Activated T-helper 1 cell treated with Interleukin-2 at 50 U/mL for 16 hours (primary cell): ENCODE results near the gene SH3RF2.

Experiments used
- DNase-seq: peaks from one replicate; pipeline ENCODE4 v3.0.0-alpha.2; 2020; ENCODE audit warnings: low read depth

Gene SH3RF2

DNA sequence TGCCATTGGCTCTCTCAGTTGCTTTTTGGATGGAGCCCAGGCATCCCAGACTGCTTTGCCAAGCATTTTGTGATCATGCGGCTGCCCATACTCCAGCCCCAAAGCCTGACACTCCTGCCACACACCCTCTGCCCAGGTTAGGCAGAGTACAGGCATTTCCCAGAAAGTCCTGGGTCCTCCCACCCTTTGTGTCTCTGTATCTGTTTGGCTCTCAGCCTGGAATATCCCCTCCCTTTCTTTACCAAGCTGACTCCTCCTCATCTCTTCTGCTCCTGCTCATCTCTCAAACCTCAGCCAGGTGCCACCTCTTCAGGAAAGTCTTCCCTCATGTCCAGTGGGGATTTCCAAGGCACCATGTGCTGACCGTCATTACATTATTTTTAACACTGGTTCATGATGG is 14.3 kb upstream of the SH3RF2 start:
- no peak for DNase-seq

DNA sequence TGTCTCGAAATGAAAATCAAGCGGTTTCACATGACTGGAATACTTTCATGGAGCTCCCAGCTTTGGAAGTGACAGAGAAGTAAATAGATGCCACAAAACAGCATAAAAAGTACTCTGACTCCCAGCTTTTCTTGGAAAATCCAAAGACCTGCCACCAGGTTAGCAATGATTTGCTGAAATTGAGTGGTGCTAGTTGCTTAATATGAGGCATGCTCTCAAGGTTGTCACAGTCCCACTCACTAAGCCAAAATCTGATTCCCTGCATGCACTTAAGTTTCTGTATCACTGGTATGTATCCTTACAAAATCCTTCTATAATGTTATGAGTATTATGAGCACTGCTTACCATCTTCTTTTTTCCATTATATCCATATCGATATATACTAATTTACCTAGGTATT is 13.0 kb upstream of the SH3RF2 start:
- no peak for DNase-seq

DNA sequence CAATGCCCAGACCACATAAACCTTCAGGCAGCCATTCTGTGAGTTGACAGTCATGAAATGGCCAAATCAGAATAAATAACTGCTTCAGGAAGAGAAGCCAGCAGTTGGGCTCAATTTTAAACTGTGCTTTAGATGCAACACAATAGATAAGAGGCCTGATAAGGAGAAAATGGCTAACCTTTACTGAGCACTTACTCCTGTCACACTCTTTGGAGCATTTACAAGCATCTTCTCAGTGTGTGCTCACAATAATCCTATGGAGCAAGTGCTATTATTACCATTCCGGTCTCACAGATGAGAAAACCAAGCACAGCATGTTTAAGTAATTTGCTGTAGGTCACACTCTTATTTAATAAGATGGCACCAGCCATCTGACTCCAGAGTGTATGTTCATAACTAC is 11.5 kb upstream of the SH3RF2 start:
- no peak for DNase-seq

DNA sequence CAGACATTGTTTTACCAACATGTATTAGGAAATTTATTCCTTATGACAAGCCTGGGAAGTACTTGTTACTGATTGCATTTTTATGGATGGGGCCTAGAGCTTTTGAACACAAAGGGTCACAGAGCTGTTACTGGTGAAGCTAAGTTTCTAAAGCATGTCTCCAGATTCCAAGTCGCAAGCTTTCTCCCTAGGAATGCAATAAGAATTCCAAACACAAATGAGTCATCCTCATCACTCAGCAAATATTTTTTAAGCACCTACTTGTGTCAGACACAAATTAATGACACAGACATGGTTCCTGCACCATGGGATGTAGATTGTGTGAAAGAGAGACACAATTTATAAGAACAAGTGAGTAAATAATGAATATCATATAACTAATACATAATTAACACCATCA is 11.0 kb upstream of the SH3RF2 start:
- no peak for DNase-seq

DNA sequence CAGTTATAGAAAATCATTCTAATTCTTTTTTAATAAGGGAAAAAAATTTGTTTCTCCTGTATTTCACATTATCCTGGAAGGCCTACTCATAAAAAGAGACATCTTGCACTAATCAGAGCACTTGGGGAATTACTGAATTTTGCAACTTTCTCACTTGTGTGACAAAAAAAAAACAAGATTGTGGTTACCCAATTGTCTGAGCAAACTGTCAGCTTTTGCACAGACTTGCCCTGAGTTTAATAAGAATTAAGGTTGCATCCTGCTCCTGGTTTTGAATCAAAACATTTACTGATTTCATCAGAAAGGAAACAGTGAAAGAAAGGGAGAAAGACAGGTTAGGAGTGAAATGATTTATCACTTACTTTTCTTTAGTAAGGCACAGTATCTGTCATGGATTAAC is 10.6 kb upstream of the SH3RF2 start:
- no peak for DNase-seq

DNA sequence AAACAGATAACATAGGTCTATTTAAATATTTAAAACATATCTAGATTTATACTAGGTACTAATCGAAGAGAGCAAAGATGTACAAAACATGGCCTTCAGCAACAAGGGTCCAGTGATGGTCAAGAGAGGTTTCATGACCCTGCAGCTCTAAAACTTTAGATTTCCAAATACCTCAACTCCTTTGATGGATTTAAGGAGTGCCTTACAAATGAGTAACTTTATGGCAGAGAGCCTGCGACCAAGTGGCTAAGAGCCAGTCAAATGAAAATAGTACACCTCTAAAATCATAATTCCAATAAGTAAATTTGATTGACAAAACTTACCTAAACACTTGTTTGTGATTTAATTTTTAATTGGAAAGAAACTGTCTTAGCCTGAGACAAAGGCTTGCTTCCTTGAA is 4.7 kb upstream of the SH3RF2 start:
- DNase-seq: no peak

DNA sequence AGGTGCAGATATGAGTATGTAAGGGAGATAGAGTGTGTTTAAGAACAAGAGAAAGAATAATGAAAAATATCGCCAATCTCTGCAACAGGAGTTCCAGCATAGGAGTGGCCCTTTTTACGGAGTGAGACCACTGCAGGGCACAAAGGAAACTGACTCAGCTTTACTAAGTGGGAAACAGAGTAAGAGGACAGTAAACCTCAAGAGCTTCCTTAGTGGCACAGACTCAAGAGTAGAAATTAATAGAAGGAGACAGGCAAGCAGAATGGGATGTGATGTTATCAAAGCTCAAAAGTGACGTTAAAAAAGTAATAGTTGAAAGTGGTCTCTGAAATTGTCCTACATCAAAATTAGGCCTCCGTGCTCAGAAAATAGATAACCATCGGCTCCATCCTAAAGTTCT is 2.1 kb upstream of the SH3RF2 start:
- DNase-seq: no peak

DNA sequence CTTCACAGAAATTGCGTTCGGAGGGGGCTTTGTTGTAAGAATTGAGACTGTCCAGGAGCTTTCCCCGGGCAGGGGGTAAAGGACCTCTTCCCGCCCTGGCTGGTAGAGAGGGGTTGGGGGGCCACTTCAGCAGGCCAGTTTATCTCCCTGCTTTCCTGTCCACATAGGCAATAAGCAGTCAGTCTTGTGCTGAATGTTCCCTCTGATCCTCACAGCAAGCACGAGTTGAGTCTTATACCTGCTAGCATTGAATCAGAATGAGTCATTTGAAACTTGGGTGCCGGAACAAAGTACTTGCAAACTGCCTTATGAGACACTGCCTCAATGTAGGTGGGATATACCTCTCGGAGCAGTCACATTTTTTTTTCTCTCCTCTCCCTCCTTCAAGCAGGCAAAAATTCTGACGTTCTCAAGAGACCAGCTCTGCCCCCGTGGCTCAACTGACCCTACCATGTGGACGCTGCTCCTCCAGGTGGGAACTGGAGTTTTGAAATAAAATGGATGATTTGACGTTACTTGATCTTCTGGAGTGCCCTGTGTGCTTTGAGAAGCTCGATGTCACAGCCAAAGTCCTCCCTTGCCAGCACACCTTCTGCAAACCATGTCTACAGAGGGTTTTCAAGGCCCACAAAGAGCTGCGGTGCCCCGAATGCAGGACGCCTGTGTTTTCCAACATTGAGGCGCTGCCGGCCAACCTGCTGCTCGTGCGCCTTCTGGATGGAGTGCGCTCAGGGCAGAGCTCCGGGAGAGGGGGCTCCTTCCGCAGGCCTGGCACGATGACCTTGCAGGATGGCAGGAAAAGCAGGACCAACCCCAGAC is 1.3 kb downstream of the SH3RF2 start:
- DNase-seq: no peak

DNA sequence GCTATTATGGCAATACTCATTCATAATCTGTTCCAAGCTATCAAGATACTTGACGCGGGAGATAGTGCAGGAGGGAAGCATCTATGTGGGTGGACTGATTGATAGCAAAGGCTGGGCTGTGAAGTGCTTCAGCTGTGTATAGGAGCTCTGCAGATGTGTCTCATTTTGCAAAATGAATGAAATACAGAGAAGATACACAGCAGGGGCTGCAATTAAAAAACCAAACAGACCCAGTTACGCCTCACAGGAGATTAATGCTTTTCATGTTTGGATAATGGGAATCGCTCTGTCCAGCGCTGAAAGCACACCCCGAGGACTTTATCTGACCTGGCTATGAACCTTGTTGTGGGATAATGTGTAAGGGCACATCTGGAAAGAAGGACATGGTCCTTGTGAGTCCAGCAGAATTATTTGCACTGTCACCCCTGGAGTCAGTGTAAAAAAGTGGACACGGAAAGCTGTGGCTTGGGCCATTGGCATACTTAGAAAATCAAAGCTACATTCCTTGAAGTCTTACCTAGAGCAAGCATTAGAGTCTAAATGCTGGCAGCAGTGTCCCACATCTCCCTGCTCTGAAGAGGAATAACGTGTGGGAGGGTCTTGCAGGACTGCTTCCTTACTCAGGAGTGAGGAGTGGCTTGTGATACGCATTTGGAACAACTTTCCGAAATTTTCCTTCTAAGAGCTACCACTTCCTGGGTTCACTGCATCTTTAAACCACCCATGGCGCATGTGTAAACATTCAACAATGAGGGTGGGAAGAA is 2.6 kb downstream of the SH3RF2 start:
- DNase-seq: no peak

DNA sequence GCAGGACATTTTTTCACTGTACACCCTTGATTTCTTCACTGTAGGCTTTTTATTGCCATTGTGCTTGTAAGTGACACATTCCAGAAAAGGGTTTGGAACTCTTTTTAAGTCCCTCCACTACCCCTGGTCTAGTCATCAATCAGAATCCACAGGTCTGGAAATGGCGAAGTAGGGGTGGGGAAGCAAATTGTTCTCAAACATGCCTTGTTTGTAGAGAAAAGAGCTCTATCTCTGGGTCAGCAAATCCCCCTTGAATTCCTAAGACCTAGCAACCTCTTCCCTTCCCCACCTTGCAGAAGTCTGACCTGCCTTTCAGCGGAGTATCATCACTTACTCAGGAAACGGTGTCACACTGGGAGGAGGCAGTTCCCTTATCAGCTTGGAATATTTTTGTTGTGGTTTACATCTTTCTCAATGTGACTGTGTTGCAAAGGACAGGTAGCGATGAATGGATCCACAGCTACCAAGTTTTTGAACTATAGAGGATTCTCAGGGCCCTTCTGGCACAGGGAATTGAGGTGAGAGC is 3.2 kb downstream of the SH3RF2 start:
- DNase-seq: no peak

DNA sequence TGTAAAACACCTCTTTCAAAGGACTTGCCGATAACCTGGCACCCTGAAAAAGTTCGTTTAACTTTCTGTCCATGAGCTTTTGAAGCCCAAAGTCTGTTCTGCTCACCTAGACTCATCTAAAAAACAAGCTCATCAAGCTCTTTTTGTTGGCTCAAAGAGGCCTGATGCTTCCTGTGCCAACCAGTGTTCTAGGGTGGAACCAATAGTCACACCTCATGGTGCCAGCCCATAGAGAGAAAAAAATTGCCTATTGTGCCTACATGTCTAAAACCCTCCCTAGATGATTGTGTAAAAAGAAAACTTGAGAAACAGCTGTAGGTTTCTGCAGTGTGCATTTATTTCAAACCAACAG is 4.7 kb downstream of the SH3RF2 start:
- DNase-seq: no peak

DNA sequence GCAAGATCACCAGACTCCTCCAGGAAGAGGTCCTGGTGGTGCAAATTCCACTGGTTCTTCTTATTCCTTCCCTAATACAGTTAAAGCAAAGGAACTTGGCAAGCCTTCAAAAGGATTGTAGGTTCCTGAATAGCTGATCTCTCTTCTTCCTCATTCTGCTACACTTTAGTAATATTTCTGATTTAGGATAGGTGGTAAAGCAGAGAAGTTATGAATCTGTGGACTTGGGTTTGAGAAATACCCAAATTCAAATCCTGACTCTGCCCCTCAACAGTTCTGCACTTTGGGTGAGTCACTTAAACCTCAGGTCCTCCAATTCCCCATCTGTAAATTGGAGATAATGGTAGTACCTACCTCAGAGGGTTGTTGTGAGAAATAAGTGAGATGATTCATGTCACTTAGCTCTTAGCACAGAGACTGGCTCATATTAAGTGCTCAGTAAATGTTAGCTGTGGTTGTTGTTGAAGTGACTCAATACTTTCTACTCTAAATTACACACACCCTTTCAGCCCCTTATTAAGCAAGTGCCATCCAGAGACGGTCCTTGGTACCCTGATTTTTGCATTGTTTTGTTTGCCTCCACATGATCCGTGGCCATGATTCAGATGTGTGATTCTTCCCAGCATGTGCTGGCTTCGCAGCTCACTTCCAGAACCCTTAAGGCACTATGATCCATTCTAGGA is 5.2 kb downstream of the SH3RF2 start:
- no peak for DNase-seq

DNA sequence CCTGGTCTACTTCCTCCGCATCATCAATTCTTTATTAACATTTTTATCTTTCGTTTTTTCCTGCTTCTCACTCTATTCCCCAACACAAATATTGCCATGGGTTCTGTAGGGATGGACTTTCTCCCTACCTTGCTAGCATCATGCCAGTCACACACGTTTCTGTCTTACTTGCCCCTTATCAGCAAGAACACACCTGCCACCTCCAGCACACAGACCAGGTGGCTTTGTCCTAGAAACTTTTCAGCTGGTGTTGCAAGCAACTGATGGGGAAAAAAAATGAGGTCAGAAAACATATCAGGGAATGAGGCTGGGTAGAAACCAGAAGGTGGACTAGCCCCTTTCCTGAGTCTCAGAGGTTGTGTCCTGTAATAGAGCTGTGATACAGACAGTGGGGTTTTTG is 5.8 kb downstream of the SH3RF2 start:
- no peak for DNase-seq

DNA sequence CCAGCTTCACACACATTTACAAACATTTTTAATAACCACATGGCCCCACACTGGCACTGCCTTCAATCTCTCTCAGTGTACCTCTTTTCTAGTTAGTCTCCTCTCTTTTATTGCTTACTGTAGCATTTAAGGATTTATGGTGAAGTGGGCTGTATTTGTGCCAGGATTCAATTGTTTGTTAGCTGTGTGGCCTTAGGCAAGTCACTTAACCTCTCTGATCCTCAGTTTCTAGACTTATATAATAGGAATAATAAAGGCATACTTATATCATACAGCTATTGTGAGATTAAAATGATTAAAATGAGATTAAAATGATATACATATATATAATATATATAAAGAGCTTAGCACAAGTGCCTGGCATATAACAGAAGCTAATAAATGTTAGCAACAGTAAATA is 6.4 kb downstream of the SH3RF2 start:
- DNase-seq: no peak

DNA sequence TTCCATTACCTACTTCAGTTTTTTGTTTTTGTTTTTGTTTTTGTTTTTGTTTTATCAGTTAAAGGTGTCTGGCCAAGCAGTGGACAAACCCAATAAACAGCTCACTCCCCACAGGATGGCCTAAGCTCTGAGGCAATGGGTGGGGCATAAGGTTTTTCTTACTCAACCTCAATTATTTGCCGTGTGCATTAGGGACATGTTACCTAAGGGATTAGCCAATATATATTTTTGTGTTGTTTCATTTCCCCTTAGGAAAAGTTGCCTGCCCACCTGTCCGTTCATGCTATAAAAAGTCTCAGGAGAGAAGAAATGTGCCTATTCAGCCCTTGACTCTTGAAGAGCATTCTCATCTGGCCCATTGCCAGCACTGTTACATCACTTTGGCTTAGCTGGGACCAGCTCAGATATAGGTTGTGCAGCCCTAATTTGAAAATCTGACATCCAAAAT is 7.3 kb downstream of the SH3RF2 start:
- DNase-seq: no peak

DNA sequence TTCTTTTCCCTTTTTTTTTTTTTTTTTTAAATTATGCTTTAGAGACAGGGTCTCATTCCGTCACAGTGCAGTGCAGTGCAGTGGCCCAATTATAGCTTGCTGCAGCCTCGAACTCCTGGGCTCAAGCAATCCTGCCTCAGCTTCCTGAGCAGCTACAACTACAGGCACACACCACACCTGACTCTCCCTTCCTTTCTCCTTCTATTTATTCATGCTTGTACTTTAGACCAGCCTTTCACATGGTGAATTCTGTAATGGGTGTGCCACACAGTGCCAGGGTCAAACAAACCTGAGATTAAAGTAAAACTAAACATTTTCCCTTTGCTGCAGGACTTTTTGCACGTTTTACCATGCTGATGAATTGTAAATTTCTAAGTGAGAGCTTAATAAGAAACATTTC is 8.0 kb downstream of the SH3RF2 start:
- no peak for DNase-seq

DNA sequence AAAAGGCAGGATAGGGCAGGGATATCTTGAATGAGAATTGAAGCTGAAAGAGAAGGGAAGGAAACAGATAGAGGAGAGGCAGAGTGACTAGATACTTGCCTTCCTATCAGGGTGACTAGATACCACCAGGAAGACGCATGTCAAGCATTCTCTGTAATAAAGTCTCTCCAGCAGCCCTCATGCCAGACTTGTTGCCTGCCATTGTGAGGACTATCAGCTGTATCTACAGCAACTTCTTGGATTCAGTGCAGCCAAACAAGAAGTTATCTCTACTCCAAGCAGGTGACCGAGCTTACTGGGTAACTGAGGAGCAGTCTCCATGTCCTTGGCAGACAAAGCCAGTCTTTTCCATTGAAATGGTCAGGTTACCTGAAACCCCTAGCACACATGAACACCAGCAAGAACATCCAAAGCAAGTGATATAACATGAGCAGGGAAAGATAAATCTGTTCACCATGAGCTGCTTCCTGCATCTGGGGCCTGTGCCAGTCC is 9.3 kb downstream of the SH3RF2 start:
- no peak for DNase-seq

DNA sequence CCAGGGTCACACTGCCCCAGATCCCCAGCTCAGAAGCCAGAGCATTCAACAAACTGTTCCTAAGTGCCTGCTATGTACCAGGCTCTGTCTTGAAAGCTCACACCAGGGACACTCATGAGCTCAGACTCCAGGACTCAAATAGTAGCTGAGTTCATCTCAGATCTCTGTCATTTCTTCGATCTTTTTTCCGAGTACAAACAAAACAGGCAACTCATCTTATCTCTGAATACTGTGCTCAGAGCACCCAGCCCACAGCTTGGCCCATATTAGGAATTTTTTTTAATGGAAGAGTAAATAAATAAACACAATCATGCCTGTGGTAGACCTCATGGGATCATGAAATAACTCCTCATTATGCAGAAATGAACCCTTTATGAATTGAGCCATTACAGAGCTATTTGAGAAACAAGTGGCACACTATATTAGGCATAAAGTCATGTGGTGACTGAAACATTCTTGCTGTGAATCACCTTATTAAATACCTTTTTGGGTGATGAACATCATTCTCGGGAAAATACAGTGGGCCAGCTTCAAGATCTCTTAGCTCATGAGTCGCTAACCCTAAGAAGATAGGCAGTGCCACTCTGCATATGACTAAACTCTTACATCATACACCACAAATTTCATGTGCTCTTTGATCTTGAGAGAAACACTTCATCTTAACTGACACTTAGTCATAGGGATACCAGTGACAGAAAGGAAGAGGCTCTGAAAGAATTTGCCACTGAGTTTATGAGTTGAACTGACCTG is 9.9 kb downstream of the SH3RF2 start:
- DNase-seq: no peak

DNA sequence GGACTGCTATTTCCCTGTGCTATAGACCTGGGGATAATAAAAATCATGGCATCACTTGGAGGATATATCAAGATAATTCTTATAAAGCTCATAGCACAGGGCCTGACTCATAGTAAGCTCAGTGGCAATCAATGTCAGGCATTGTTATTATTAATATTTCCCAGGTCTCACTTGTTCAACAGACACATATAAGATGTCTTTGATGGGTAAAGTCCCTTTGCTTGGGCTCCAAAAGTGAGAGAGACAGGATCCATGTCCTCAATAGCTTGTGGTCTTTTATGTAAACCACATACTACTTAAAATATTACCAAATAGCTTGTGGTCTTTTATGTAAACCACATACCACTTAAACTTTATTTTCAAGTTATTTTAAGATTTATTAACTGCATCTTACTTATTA is 11.2 kb downstream of the SH3RF2 start:
- no peak for DNase-seq

DNA sequence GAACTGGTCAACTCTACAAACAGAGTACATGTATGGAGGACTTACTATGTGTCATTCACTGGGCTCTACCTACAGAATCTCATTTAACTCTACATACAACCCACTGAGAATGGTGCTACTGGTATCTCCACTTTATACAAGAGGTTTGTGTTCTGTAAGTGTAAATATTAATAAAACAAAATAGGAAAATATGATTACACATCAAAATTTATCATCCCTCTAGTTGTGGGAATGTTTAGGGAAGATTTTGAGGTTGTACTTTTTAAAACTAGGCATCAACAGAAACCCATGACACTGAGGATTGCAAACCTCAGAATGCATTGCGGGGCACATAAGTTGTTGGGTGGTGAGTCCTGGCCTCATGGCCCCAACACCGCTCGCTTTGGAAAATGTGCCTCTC is 11.7 kb downstream of the SH3RF2 start:
- no peak for DNase-seq

DNA sequence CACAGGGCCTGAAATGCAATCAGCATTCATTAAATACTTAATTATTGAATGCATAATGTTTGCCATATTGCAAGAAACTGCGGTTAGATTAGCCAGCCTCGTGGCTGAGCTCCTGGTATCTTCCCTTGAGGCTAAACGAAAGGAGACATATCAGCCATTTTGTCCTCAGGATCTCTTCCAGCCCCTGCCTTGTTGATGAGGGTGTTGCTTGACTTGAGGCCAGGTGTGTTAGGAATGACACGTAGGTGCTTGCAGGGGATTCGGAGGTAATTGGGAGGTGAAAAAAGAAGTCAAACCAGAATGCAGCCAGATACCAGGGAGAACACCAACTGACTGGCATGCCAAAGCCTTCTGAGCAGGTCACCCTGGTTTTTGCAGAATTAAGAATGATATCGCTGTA is 12.5 kb downstream of the SH3RF2 start:
- DNase-seq: no peak

DNA sequence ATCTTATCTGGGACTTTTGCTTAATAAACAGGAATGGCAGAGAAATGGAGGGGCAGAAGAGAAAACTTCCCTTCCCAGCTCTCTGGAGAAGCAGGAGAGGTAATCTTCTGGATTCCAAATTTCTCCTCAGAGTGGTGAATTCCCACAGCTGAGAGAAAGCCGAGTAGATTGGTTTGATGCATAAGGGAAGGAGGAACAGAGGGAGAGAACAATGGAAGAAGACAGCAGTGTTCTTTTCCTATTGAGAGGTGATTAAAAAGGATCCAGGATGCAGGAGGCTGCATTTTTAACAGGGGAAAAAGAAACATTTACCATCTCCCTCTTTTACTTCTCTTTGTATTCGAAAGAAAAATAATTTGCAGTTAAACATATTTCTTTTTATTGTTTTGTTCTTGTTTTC is 13.1 kb downstream of the SH3RF2 start:
- no peak for DNase-seq
